ENCODE results near the gene RNF152.

Gene RNF152

DNA sequence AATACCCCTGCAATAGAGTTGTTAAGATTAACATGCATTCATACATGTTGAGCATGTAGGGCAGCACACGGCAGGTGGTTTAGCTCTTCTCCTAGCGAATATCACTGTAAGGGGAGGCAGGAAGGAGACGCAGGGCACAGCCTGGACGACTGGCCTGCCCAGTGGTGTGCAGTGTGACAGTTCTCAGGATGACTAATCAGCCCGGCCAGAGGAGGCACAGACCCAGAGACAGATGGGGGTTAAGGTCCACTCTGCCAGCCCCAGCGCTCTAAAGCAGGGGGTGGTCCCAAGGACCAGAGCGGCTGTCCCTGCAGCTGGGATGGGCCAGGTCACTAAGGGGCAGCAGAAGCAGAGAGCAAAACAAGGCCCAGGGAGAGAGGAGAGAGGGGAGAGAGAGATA lies 63.7 kb downstream of the RNF152 start:
- no peak overlapping the region for H3K27ac ChIP-seq
- ChIA-PET CTCF (no interaction called here), POLR2A (ENCODE audit: low non-redundant PET) (no interaction called here)
- no peak for DNase-seq (ENCODE audit: low spot score)
- TF ChIP-seq, protein P1, sequence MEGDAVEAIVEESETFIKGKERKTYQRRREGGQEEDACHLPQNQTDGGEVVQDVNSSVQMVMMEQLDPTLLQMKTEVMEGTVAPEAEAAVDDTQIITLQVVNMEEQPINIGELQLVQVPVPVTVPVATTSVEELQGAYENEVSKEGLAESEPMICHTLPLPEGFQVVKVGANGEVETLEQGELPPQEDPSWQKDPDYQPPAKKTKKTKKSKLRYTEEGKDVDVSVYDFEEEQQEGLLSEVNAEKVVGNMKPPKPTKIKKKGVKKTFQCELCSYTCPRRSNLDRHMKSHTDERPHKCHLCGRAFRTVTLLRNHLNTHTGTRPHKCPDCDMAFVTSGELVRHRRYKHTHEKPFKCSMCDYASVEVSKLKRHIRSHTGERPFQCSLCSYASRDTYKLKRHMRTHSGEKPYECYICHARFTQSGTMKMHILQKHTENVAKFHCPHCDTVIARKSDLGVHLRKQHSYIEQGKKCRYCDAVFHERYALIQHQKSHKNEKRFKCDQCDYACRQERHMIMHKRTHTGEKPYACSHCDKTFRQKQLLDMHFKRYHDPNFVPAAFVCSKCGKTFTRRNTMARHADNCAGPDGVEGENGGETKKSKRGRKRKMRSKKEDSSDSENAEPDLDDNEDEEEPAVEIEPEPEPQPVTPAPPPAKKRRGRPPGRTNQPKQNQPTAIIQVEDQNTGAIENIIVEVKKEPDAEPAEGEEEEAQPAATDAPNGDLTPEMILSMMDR (conservative IDR thresholded peaks at IDR 0.05; ENCODE audit: low read depth): no peak

DNA sequence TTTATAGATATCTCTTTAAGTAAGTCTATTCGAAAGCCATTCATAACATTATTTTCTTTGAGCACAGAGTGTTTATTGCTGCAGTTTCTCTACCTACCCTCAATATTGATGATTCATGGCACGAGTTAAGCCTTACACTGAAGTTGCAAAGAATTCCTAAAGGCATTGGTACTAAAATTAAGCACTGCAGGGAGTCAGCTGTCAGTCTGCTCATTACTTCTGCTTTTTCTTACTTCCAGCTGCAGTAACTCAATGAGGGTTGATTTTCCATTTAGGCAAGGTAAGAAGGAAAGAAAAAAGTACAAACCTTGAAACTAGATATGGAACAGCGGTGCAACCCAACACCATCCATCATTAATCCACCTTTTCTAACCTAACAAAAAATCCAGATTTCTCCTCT lies 65.2 kb downstream of the RNF152 start:
- CTCF ChIA-PET: no interaction called here
- H3K27ac ChIP-seq: no peak overlapping the region
- POLR2A ChIA-PET (ENCODE audit: low non-redundant PET): no interaction called here
- TF ChIP-seq, protein P1 (conservative IDR thresholded peaks at IDR 0.05; ENCODE audit: low read depth): no peak
- no peak for DNase-seq (ENCODE audit: low spot score)

DNA sequence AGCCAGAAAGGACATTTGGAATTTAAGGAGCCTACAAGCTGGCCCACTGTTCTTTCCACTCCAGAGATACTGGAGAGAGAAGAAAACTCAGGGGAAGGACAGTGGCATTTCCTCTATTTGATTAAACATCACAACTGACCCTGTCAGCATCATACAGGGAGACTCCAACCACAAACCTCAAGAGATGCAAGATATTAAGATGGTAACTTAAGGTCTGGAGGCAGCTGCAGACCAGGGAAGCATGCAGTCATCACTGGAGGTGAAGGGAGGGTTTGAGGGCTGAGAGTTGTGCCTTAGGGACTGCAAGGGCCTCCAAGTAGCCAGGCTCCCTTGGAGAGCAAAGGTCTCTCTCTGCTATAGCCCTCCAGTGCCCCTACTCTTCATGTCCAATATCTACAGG lies 67.4 kb downstream of the RNF152 start:
- DNase-seq (ENCODE audit: low spot score): no peak
- ChIA-PET CTCF (interaction anchor here (0.6 to 0.7 kb wide), 3 partner anchors 42 to 1492 kb away, joined by 3 read pairs; no protein-coding TSS in a partner anchor), POLR2A (ENCODE audit: low non-redundant PET) (no interaction called here)
- TF ChIP-seq, protein P1 (conservative IDR thresholded peaks at IDR 0.05; ENCODE audit: low read depth): no peak
- no peak overlapping the region for H3K27ac ChIP-seq

DNA sequence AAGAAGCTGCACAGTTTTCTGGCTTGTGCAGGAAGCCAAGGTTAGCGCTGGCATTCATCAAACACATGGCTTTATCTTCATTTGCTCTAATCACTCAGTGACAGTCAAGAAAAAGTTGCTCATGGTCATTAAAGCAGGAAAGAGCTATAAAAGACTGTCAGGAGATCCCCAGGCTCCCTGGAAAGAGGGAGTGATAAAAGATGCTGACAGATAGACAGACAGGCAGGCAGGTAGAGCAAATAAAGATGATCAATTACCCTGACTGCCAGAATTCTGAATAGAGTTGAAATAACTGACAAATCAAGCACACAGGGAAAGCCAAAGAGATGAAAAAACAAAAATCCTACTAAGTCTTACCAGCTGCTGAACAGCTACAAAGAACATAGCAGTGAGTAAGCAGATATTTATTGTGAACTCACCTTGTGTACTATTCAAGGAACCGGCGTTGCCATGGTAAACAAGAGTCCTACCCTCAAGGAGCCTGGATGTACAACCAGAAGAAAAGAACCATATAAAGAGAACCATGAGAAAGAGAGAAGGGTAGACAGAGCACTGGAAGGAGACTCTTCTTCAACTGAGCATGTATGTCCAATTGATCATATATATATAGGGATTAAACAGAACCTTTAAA lies 68.0 kb downstream of the RNF152 start:
- no peak for DNase-seq (ENCODE audit: low spot score)
- TF ChIP-seq, protein P1 (conservative IDR thresholded peaks at IDR 0.05; ENCODE audit: low read depth): no peak
- H3K27ac ChIP-seq: no peak overlapping the region
- ChIA-PET POLR2A (ENCODE audit: low non-redundant PET) (no interaction called here), CTCF (interaction anchor here (0.6 to 0.7 kb wide), 2 partner anchors 41 to 82 kb away, joined by 3 read pairs; no protein-coding TSS in a partner anchor)

DNA sequence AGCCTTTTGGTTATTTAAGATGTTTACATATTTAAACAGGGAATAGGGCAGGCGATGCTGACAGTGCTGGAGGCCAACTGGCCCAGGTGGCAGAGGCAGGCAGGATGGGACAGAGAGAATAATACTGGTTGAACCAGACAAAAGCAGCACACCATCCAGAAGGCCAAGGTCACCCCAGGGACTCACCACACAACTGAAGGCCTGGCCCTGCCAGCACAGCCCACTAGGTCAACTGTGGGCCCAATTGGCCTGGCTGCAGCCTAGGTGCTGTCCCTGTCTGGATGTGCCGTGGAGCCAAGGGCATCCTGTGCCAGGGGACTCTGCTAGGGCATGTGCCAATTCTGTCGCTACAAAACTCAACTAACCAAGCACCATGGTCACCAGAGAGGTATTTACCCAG lies 69.2 kb downstream of the RNF152 start:
- no peak for DNase-seq (ENCODE audit: low spot score)
- TF ChIP-seq, protein P1 (conservative IDR thresholded peaks at IDR 0.05; ENCODE audit: low read depth): no peak
- CTCF ChIA-PET: no interaction called here
- POLR2A ChIA-PET (ENCODE audit: low non-redundant PET): no interaction called here
- H3K27ac ChIP-seq: no peak overlapping the region

DNA sequence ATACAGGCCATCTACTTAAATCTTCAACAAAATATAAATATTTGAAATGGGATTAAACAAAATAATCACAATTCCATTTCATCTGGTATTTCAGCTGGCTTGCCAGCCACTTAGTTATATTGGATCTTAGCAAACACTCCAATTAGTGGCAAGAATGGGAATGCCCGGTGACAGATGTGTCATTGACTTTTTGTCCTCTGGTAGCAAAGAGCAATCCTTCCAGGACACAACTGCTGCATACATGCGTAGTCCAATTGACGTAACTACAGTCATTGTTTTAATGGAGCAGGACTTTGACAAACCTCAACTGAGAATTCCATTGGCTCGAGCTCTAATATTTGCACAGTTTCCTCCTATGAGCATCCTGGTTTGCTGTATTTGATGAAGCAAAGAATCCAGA lies 69.9 kb downstream of the RNF152 start:
- TF ChIP-seq, protein P1 (conservative IDR thresholded peaks at IDR 0.05; ENCODE audit: low read depth): no peak
- no peak overlapping the region for H3K27ac ChIP-seq
- ChIA-PET POLR2A (ENCODE audit: low non-redundant PET) (no interaction called here), CTCF (no interaction called here)
- no peak for DNase-seq (ENCODE audit: low spot score)
